H1 (cell line): ENCODE measurements around the gene SEZ6L. TPM values are rescaled to one million over a fixed set of nuclear protein-coding genes. Genes with fewer than 3 reads are reported as not detected.

Experiments used
- CTCF ChIA-PET: fragments of 300-600 bp; sonication (Branson Sonifier 250); formaldehyde crosslinking; loops from one replicate; lab custom pipeline; 2021; ENCODE audit not compliant: partially characterized antibody; lab: Charles Lee
- POLR2A ChIA-PET: fragments of 300-600 bp; sonication (Branson Sonifier 250); formaldehyde crosslinking; loops from one replicate; lab custom pipeline; 2021; ENCODE audit warnings: inconsistent platforms; ENCODE audit not compliant: partially characterized antibody; lab: Charles Lee
- DNase-seq, 2 experiments: peaks; one replicate each; pipeline versions ENCODE4 v3.0.0 to v3.0.0-alpha.2; 2010 to 2022; ENCODE audit warnings: low spot score in 2 of 2, low read depth in 1 of 2, mixed read lengths in 1 of 2
- FAIRE-seq: peaks from 2 replicates; lab custom pipeline; 2011; peaks lifted over from hg19 to GRCh38; lab: Jason Lieb, UNC
- H2AFZ ChIP-seq: 2 replicates; pipeline ENCODE4 v1.8.1; 2012; ENCODE audit warnings: low read length, inconsistent platforms
- H2AK5ac ChIP-seq: 2 replicates; pipeline ENCODE4 v1.6.1; 2013; ENCODE audit warnings: low read depth, low read length
- H2BK120ac ChIP-seq: replicated peaks from 2 replicates; pipeline ENCODE3; 2013; ENCODE audit warnings: low read depth, low read length, inconsistent platforms
- H2BK12ac ChIP-seq: 2 replicates; pipeline ENCODE4 v1.6.1; 2013; ENCODE audit warnings: low read depth, low read length
- H2BK15ac ChIP-seq: 2 replicates; pipeline ENCODE4 v1.6.1; 2013; ENCODE audit warnings: low read length
- H2BK20ac ChIP-seq: 2 replicates; pipeline ENCODE4 v1.6.1; 2013; ENCODE audit warnings: low read length
- H2BK5ac ChIP-seq: 2 replicates; pipeline ENCODE4 v1.6.1; 2013; ENCODE audit warnings: low read depth, low read length
- H3K14ac ChIP-seq: 2 replicates; pipeline ENCODE4 v1.6.1; 2013; ENCODE audit warnings: inconsistent platforms; ENCODE audit not compliant: insufficient read length
- H3K18ac ChIP-seq: 2 replicates; pipeline ENCODE4 v1.6.1; 2013; ENCODE audit warnings: low read length; ENCODE audit errors: extremely low read depth
- H3K23ac ChIP-seq: 2 replicates; pipeline ENCODE4 v1.6.1; 2013; ENCODE audit warnings: inconsistent platforms; ENCODE audit not compliant: insufficient read length
- H3K23me2 ChIP-seq: 2 replicates; pipeline ENCODE4 v1.6.1; 2013; ENCODE audit warnings: low read depth, low read length
- H3K27ac ChIP-seq: 2 replicates; pipeline ENCODE4 v1.6.1; 2011; ENCODE audit warnings: low read depth, low read length, inconsistent platforms
- H3K27me3 ChIP-seq, 4 experiments: replicated peaks in 1 of 4; 1 replicate in 1 of 4; 2 replicates in 3 of 4; pipeline versions ENCODE4 v1.6.1 to v1.8.1; 2011 to 2013; ENCODE audit warnings: low read length in 3 of 4, mild to moderate bottlenecking in 3 of 4, inconsistent platforms in 2 of 4, mixed read lengths in 2 of 4, moderate library complexity in 1 of 4; ENCODE audit not compliant: control insufficient read depth in 3 of 4, insufficient read depth in 3 of 4; ENCODE audit errors: extremely low read depth in 1 of 4
- H3K36me3 ChIP-seq, 4 experiments: 2 replicates each; pipeline versions ENCODE4 v1.6.1 to v1.8.1; 2011 to 2013; ENCODE audit warnings: mild to moderate bottlenecking in 4 of 4, low read length in 3 of 4, moderate library complexity in 2 of 4, control low read depth in 1 of 4, inconsistent platforms in 1 of 4; ENCODE audit not compliant: insufficient read depth in 4 of 4, control insufficient read depth in 2 of 4
- H3K4ac ChIP-seq: replicated peaks from 2 replicates; pipeline ENCODE3; 2013; ENCODE audit warnings: low read length, low read depth, mixed read lengths, inconsistent platforms; ENCODE audit not compliant: insufficient read length
- H3K4me1 ChIP-seq, 4 experiments: replicated peaks in 1 of 4; 1 replicate in 1 of 4; 2 replicates in 3 of 4; pipeline versions ENCODE4 v1.6.1 to v1.8.1; 2011 to 2013; ENCODE audit warnings: low read length in 3 of 4, inconsistent platforms in 2 of 4, mixed read lengths in 1 of 4; ENCODE audit not compliant: insufficient read depth in 4 of 4, control insufficient read depth in 3 of 4
- H3K4me2 ChIP-seq, 2 experiments: 2 replicates each; pipeline versions ENCODE4 v1.6.1 to v1.8.1; 2011 to 2013; ENCODE audit warnings: low read depth in 2 of 2, low read length in 2 of 2, control low read depth in 1 of 2, inconsistent platforms in 1 of 2, mild to moderate bottlenecking in 1 of 2; ENCODE audit not compliant: insufficient read depth in 1 of 2
- H3K4me3 ChIP-seq, 4 experiments: fragments of 200-600, 300-600 bp in 1 of 4; sonication (generic), shearing (Covaris generic), sonication (Bioruptor Twin) in 1 of 4; 2 replicates each; pipeline versions ENCODE4 v1.5.1 to v1.8.1; 2011 to 2016; ENCODE audit warnings: low read length in 4 of 4, low read depth in 3 of 4, control low read depth in 2 of 4, inconsistent platforms in 2 of 4, mild to moderate bottlenecking in 2 of 4, mixed read lengths in 1 of 4, moderate library complexity in 1 of 4; ENCODE audit not compliant: insufficient read depth in 2 of 4; ENCODE audit errors: extremely low read depth in 1 of 4
- H3K56ac ChIP-seq: replicated peaks from 2 replicates; pipeline ENCODE3; 2013; ENCODE audit warnings: low read depth, mild to moderate bottlenecking, mixed read lengths, low read length, inconsistent platforms; ENCODE audit not compliant: insufficient read length
- H3K79me1 ChIP-seq: 2 replicates; pipeline ENCODE4 v1.6.1; 2013; ENCODE audit warnings: low read depth, low read length, control low read depth
- H3K79me2 ChIP-seq, 2 experiments: 2 replicates each; pipeline versions ENCODE4 v1.6.1 to v1.8.1; 2012 to 2013; ENCODE audit warnings: low read length in 2 of 2, mild to moderate bottlenecking in 2 of 2, inconsistent platforms in 1 of 2; ENCODE audit not compliant: insufficient read depth in 2 of 2, control insufficient read depth in 1 of 2
- H3K9ac ChIP-seq, 4 experiments: replicated peaks in 1 of 4; 1 replicate in 1 of 4; 2 replicates in 3 of 4; pipeline versions ENCODE4 v1.6.1 to v1.8.1; 2011 to 2013; ENCODE audit warnings: low read depth in 3 of 4, low read length in 3 of 4, control low read depth in 2 of 4, mild to moderate bottlenecking in 2 of 4, moderate library complexity in 2 of 4, inconsistent platforms in 1 of 4; ENCODE audit errors: extremely low read depth in 1 of 4
- H3K9me3 ChIP-seq, 2 experiments: 2 replicates each; pipeline versions ENCODE4 v1.6.1 to v1.8.1; 2012 to 2013; ENCODE audit warnings: mild to moderate bottlenecking in 2 of 2, moderate library complexity in 2 of 2, control low read depth in 1 of 2, inconsistent platforms in 1 of 2, low read depth in 1 of 2, low read length in 1 of 2, mixed read lengths in 1 of 2; ENCODE audit not compliant: insufficient read depth in 2 of 2
- H4K20me1 ChIP-seq, 2 experiments: replicated peaks in 1 of 2; 2 replicates each; pipeline versions ENCODE3 to v1.8.1; 2011 to 2013; ENCODE audit warnings: inconsistent platforms in 2 of 2, low read length in 2 of 2, mild to moderate bottlenecking in 1 of 2; ENCODE audit not compliant: insufficient read depth in 2 of 2, control insufficient read depth in 1 of 2
- H4K5ac ChIP-seq: 2 replicates; pipeline ENCODE4 v1.6.1; 2013; ENCODE audit warnings: low read length, low read depth, mixed read lengths, inconsistent platforms; ENCODE audit not compliant: insufficient read length
- H4K8ac ChIP-seq: 2 replicates; pipeline ENCODE4 v1.8.0; 2013; ENCODE audit warnings: mild to moderate bottlenecking, moderate library complexity, low read length, inconsistent platforms; ENCODE audit not compliant: insufficient read depth; ENCODE audit errors: extremely low read depth
- H4K91ac ChIP-seq: replicated peaks from 2 replicates; pipeline ENCODE3; 2013; ENCODE audit warnings: low read length, mixed read lengths, inconsistent platforms; ENCODE audit not compliant: insufficient read length
- BCL11A ChIP-seq, 2 experiments: IDR thresholded peaks; one replicate each; pipeline ENCODE4 v1.6.1; 2011; ENCODE audit warnings: low read depth in 2 of 2, low read length in 2 of 2, mild to moderate bottlenecking in 2 of 2
- CBX5 ChIP-seq: fragments of 300-800, 300-1000 bp; sonication (generic); IDR thresholded peaks from 2 replicates; pipeline ENCODE4 v1.7.1; 2016; ENCODE audit warnings: antibody characterized with exemption, low read length, low read depth
- CHD2 ChIP-seq: IDR thresholded peaks from 2 replicates; pipeline ENCODE4 v1.6.1; 2012; ENCODE audit warnings: low read length, improper control_type of control experiment
- HDAC6 ChIP-seq: IDR thresholded peaks from one replicate; pipeline ENCODE4 v1.7.1; 2012; ENCODE audit warnings: low read depth, mild to moderate bottlenecking, inconsistent platforms, low read length, moderate library complexity
- PHF8 ChIP-seq: fragments of 200-600 bp; sonication (generic); conservative IDR thresholded peaks from 2 replicates; pipeline ENCODE4 v1.7.1; 2012; ENCODE audit warnings: low read depth, mild to moderate bottlenecking, inconsistent platforms, low read length, moderate library complexity
- SP4 ChIP-seq: IDR thresholded peaks from 2 replicates; pipeline ENCODE4 v1.6.1; 2012; ENCODE audit warnings: low read length, inconsistent platforms
- WGBS, 2 experiments: shearing (Covaris generic) in 1 of 2; methylation state at CpG; one replicate each; pipeline versions ENCODE4 v1.1.6 to v1.1.7; 2013 to 2015; ENCODE audit warnings: low lambda C conversion rate in 2 of 2, mixed read lengths in 2 of 2, inconsistent platforms in 1 of 2, low coverage in 1 of 2, missing lambda C conversion rate in 1 of 2; ENCODE audit not compliant: insufficient replicate concordance in 2 of 2, insufficient coverage in 1 of 2, insufficient read length in 1 of 2; ENCODE audit errors: extremely low coverage in 1 of 2, missing lambda C conversion rate in 1 of 2; 5-methylcytosine and 5-hydroxymethylcytosine counted together
- polyA plus RNA-seq, 7 experiments: library from polyadenylated mRNA; depleted of rRNA in 3 of 7; stranded (reverse) in 5 of 7; unstranded in 2 of 7; fragments of >200 nt in 5 of 7; fragments of 200-250 nt in 2 of 7; gene quantifications; 1 replicate in 5 of 7; 2 replicates in 1 of 7; 4 replicates in 1 of 7; pipeline versions ENCODE4 v1.2.1 to v1.2.3, GENCODE V29; 2011 to 2013; ENCODE audit warnings: missing spikeins in 2 of 7, mixed read lengths in 2 of 7
- total RNA-seq: library from RNA; stranded (reverse); fragmentation: NEBNext Ultra II Directional; extraction: Animal tissue kit (Norgen Biotek cat#: 25700); gene quantifications from 2 replicates; pipeline ENCODE4 v1.2.1, GENCODE V29; 2021

Gene SEZ6L
- total and polyA plus RNA-seq, 2 of the 8 experiments (the other 6 are each of a cell fraction or from before 2014, with no cell fraction given): 0.06 to 0.33 TPM

DNA sequence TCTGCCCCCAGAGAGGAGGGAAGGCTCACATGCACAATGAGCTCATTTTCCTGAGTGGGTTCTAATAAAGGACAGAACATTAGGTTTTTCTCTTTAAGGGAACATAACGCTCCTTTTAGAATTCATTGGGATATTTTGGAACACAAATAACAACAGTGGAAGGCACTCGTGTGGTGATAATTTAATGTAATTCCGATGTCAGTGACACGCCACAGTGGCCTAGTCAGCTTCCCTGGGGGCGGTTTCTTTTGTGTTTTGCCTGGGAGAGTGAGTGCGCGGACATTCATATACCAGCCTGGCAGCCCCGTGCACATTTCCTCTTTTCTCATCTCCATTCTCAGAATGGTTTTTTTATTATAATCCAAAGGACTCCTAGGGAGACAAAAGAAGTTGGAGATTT lies 41.1 kb downstream of the SEZ6L start:
- no peak overlapping the region for H3K4me3 ChIP-seq
- H3K27me3 ChIP-seq: no peaks in the 10 kb centered on the region
- no peak overlapping the region for H3K18ac ChIP-seq
- H3K23me2 ChIP-seq: no peaks in the 10 kb centered on the region; the same call in 1 of the 2 replicates
- no peak overlapping the region for H2BK5ac ChIP-seq
- no peak overlapping the region for H4K8ac ChIP-seq
- CTCF ChIA-PET: interaction anchor here (1.0 kb wide), 1 partner anchor 38 kb away, joined by 3 read pairs; no protein-coding TSS in a partner anchor
- H3K14ac ChIP-seq: no peak overlapping the region
- H2BK12ac ChIP-seq: no peak overlapping the region
- H3K4ac ChIP-seq: no peak overlapping the region
- no peak overlapping the region for H2BK120ac ChIP-seq
- no peak overlapping the region for H3K4me2 ChIP-seq
- H3K9me3 ChIP-seq: no peaks in the 10 kb centered on the region
- POLR2A ChIA-PET: no interaction called here
- H2AFZ ChIP-seq: no peak overlapping the region
- H3K4me1 ChIP-seq: no peaks in the 10 kb centered on the region
- H4K20me1 ChIP-seq: peaks cover 0 to 1% of the 10 kb centered on the region in 2 experiments
- H3K56ac ChIP-seq: no peak overlapping the region
- no peak overlapping the region for H3K23ac ChIP-seq
- FAIRE-seq (no peak), DNase-seq (no peak)
- H2BK15ac ChIP-seq: no peak overlapping the region
- no peak overlapping the region for H4K5ac ChIP-seq
- H2AK5ac ChIP-seq: no peak overlapping the region
- H4K91ac ChIP-seq: no peak overlapping the region
- no peaks in the 10 kb centered on the region for H3K36me3 ChIP-seq
- H3K79me2 ChIP-seq: no peaks in the 10 kb centered on the region
- no peak overlapping the region for H3K9ac ChIP-seq
- no peaks in the 10 kb centered on the region for H3K79me1 ChIP-seq
- H2BK20ac ChIP-seq: no peak overlapping the region
- 91% methylated on average over 8 of the region's 8 CpGs; no CpG with 5 or more reads in 1 of the 2 experiments for WGBS, 2 experiments
- H3K27ac ChIP-seq: no peak overlapping the region
- TF ChIP-seq CBX5 (no peak), CHD2 (no peak), PHF8 (no peak), BCL11A (IDR thresholded peaks at IDR 0.05; ENCODE audit: low read depth in 2 of 2, low read length in 2 of 2) (no peak), HDAC6 (no peak), SP4 (no peak)
